HL-60 (cell line): ENCODE measurements around the gene TYRP1.

ENCODE experiments used
- DNase-seq, 2 experiments: peaks; one replicate each; pipeline ENCODE4 v3.0.0-alpha.2; 2010 to 2020; ENCODE audit warnings: low read depth in 1 of 2, low spot score in 1 of 2
- H3K27ac ChIP-seq: fragments of 250-450 bp; sonication (Bioruptor Pico); replicated peaks from 2 replicates; pipeline ENCODE4 v1.5.1; 2020; ENCODE audit warnings: mild to moderate bottlenecking, moderate library complexity
- H3K27me3 ChIP-seq: fragments of 250-450 bp; sonication (Bioruptor Pico); 2 replicates; pipeline ENCODE4 v1.5.1; 2021; ENCODE audit warnings: mild to moderate bottlenecking, moderate library complexity; ENCODE audit not compliant: insufficient read depth, poor library complexity, severe bottlenecking
- H3K4me3 ChIP-seq: replicated peaks from 2 replicates; pipeline ENCODE4 v1.5.1; 2011; ENCODE audit warnings: mild to moderate bottlenecking, control low read depth, low read length; ENCODE audit not compliant: insufficient read depth
- GABPA ChIP-seq: IDR thresholded peaks from 2 replicates; pipeline ENCODE4 v1.6.1; 2012; ENCODE audit warnings: low read depth
- POLR2AphosphoS5 ChIP-seq: IDR thresholded peaks from 2 replicates; pipeline ENCODE4 v1.6.1; 2012; ENCODE audit warnings: low read depth
- SPI1 ChIP-seq: IDR thresholded peaks from 2 replicates; pipeline ENCODE4 v1.6.1; 2012; ENCODE audit warnings: low read depth, mild to moderate bottlenecking, borderline replicate concordance
- TF ChIP-seq, protein P1 (sequence below): IDR thresholded peaks from one replicate; pipeline ENCODE4 v1.5.1; 2011; ENCODE audit warnings: low read length, control low read depth, inconsistent platforms; ENCODE audit not compliant: insufficient read depth
- TF ChIP-seq, protein P2 (sequence below): IDR thresholded peaks from 2 replicates; pipeline ENCODE4 v1.6.1; 2012; ENCODE audit warnings: low read depth; ENCODE audit not compliant: insufficient replicate concordance

The TYRP1 gene

DNA sequence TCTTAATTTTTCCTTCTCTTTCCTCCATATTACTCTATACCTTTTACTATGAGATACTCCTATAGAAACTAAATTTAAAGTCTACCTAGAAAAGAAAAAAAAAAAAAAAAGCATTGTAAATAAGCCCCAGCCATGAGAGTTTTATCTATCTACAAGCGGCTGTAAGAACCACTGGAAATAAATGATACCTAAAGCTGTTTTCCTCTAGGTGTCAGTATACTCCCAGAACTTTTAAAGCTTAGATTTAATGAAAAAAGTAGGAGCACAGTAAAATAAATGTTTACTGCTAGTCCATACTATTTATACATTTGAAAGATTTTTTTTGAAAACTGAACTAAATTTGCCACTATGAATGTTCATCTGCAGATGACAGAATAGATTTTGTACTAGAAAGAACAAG, 26.2 kb downstream of the TYRP1 start:
- TF ChIP-seq SPI1 (no peak), GABPA (no peak), POLR2AphosphoS5 (no peak)
- TF ChIP-seq, protein P1, sequence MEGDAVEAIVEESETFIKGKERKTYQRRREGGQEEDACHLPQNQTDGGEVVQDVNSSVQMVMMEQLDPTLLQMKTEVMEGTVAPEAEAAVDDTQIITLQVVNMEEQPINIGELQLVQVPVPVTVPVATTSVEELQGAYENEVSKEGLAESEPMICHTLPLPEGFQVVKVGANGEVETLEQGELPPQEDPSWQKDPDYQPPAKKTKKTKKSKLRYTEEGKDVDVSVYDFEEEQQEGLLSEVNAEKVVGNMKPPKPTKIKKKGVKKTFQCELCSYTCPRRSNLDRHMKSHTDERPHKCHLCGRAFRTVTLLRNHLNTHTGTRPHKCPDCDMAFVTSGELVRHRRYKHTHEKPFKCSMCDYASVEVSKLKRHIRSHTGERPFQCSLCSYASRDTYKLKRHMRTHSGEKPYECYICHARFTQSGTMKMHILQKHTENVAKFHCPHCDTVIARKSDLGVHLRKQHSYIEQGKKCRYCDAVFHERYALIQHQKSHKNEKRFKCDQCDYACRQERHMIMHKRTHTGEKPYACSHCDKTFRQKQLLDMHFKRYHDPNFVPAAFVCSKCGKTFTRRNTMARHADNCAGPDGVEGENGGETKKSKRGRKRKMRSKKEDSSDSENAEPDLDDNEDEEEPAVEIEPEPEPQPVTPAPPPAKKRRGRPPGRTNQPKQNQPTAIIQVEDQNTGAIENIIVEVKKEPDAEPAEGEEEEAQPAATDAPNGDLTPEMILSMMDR = no peak
- TF ChIP-seq, protein P2, sequence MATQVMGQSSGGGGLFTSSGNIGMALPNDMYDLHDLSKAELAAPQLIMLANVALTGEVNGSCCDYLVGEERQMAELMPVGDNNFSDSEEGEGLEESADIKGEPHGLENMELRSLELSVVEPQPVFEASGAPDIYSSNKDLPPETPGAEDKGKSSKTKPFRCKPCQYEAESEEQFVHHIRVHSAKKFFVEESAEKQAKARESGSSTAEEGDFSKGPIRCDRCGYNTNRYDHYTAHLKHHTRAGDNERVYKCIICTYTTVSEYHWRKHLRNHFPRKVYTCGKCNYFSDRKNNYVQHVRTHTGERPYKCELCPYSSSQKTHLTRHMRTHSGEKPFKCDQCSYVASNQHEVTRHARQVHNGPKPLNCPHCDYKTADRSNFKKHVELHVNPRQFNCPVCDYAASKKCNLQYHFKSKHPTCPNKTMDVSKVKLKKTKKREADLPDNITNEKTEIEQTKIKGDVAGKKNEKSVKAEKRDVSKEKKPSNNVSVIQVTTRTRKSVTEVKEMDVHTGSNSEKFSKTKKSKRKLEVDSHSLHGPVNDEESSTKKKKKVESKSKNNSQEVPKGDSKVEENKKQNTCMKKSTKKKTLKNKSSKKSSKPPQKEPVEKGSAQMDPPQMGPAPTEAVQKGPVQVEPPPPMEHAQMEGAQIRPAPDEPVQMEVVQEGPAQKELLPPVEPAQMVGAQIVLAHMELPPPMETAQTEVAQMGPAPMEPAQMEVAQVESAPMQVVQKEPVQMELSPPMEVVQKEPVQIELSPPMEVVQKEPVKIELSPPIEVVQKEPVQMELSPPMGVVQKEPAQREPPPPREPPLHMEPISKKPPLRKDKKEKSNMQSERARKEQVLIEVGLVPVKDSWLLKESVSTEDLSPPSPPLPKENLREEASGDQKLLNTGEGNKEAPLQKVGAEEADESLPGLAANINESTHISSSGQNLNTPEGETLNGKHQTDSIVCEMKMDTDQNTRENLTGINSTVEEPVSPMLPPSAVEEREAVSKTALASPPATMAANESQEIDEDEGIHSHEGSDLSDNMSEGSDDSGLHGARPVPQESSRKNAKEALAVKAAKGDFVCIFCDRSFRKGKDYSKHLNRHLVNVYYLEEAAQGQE = no peak
- DNase-seq = no peak
- Histone ChIP-seq H3K27me3 (no peaks in the 10 kb centered on the region), H3K27ac (no peak overlapping the region), H3K4me3 (no peak overlapping the region)

DNA sequence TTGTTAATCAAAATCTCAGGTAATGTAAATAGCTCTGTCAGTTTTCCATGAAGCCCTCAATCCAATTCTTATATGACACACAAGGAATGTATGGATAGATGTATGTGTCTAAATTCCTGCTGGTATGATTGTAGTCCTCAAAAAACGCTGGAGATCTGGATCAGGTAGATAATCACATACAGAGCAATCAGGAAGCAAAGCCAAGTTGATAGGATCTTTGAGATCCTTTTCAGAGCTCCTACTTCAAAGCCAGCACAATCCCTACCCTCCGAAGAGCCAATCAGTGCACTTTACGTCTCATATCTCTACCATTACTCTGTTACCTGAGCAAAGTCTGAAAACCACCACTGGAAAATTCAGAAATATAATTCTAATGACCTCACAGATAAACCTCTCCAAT, 27.4 kb downstream of the TYRP1 start:
- no peak for DNase-seq
- Histone ChIP-seq H3K27ac (no peak overlapping the region), H3K4me3 (no peak overlapping the region), H3K27me3 (no peaks in the 10 kb centered on the region)
- no peak for TF ChIP-seq POLR2AphosphoS5
- TF ChIP-seq, protein P1 = no peak
- TF ChIP-seq, protein P2 = no peak
- no peak for TF ChIP-seq SPI1
- TF ChIP-seq GABPA = no peak

DNA sequence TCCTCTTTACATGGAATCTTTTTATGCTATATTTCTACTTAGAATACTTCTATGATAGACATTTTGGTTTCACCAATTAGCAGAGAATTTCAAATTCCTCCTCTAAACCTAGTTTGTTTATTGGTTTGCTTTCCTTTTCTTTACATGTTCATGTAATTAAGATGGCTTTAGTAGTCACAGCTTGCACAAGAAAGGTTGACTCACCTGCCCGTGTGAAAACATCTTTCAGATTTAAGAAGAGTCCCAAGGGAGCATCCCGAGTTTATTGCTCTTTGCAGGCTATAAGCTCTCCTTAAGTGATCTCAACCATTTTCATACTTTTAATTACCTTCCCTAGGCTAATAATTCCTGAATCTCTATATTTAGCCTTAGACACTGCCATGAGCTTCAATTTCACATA, 28.9 kb downstream of the TYRP1 start:
- no peak for DNase-seq
- TF ChIP-seq, protein P1 = no peak
- no peak for TF ChIP-seq GABPA
- TF ChIP-seq, protein P2 = no peak
- TF ChIP-seq POLR2AphosphoS5 = no peak
- no peak for TF ChIP-seq SPI1
- Histone ChIP-seq H3K27me3 (no peaks in the 10 kb centered on the region), H3K27ac (no peak overlapping the region), H3K4me3 (no peak overlapping the region)
